Measurements from ENCODE around the gene NOL9.
A peak's percentile ranks its signal among the peaks of the same experiment; 100 is the strongest.
"Not testable (repeated sequence)": the region's sequence is repeated elsewhere in the genome, so short reads cannot be mapped to it uniquely, and the experiment has no call there.

The NOL9 gene

DNA sequence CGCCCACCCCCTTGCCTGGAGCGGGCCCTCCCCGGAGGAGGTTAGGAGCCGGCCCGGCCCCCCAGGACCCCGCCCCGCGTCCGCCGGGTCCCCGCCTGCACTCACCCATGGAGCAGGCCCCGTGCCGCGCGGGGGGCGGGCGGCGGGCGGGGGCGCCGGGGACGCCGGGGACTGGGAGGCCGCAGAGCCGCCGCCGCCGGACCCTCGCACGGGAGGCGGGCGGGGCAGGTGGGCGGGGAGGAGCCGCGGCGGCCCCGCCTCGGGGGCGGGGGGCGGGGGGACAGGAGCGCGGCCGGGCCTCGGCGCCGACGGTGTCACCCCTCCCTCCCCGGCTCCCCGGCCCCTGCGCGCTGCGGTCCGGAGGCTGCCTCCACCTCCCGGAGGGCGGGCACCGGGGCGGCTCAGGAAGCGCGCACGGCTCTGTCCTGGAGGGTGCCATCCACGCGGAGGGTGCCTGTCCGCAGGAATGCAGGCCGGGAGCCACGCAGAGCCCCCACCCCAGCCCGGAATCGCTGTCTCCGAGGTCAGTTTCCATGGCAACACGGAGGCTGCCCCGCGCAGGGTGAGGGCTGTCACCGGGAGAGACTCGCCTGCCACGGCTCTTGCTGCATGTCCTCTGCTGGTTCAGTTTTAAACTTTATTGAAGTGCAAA, 57.0 kb downstream of the NOL9 start:
- peak overlapping the region; percentile 82 for H2AFZ ChIP-seq (ENCODE audit: low read depth, low read length)
- H3K36me3 ChIP-seq (ENCODE audit: insufficient read depth, low read length): no peaks in the 10 kb centered on the region
- no peaks in the 10 kb centered on the region for H3K27me3 ChIP-seq (ENCODE audit: insufficient read depth, low read length)
- H3K4me1 ChIP-seq (ENCODE audit: insufficient read depth, low read length): peaks cover 30% of the 10 kb centered on the region
- H3K4me3 ChIP-seq (ENCODE audit: low read length): peak overlapping the region; percentile 63
- no peaks in the 10 kb centered on the region for H3K9me3 ChIP-seq (ENCODE audit: low read length)

DNA sequence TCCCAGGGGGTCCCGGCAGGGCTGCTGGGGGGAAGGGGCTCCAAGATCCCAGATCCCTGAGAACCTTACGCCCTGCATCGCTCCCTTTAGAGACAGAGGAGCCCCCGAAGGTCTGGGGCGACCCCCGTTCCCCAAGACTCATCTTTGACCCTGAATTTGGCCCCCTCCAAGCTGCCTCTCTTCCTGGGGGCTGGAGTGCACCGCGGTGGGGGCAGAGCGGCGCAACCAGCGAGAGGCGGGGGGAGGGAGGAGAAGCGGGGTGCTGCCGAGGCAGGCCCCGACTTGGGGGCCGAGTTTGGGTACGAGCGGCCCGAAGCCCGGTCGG, 57.5 kb downstream of the NOL9 start:
- H2AFZ ChIP-seq (ENCODE audit: low read depth, low read length): peak overlapping the region; percentile 82
- peaks cover 30% of the 10 kb centered on the region for H3K4me1 ChIP-seq (ENCODE audit: insufficient read depth, low read length)
- no peaks in the 10 kb centered on the region for H3K36me3 ChIP-seq (ENCODE audit: insufficient read depth, low read length)
- H3K27me3 ChIP-seq (ENCODE audit: insufficient read depth, low read length): no peaks in the 10 kb centered on the region
- no peaks in the 10 kb centered on the region for H3K9me3 ChIP-seq (ENCODE audit: low read length)
- peak overlapping the region; percentile 63 for H3K4me3 ChIP-seq (ENCODE audit: low read length)

DNA sequence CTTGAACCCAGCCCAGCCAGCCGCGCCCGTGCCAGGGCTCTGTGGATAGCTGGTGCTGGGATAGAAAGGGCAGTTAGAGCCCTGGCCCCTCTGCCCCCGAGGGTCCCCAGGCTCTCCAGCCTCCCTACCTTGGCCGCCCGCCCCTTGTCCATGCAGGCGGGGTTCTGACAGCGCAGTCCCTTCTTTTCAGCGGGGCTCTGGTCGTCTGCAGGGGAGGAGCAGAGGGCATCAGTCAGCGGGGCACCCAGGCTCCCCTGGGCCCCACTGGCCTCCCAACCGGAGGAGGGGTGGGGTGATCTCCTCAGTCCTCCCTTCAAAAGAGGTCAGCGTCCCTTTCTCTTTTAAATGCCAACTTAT, 58.0 kb downstream of the NOL9 start:
- H2AFZ ChIP-seq (ENCODE audit: low read depth, low read length): peak overlapping the region; percentile 82
- H3K4me1 ChIP-seq (ENCODE audit: insufficient read depth, low read length): peaks cover 35% of the 10 kb centered on the region
- H3K4me3 ChIP-seq (ENCODE audit: low read length): peak overlapping the region; percentile 63
- no peaks in the 10 kb centered on the region for H3K36me3 ChIP-seq (ENCODE audit: insufficient read depth, low read length)
- no peaks in the 10 kb centered on the region for H3K27me3 ChIP-seq (ENCODE audit: insufficient read depth, low read length)
- H3K9me3 ChIP-seq (ENCODE audit: low read length): no peaks in the 10 kb centered on the region

DNA sequence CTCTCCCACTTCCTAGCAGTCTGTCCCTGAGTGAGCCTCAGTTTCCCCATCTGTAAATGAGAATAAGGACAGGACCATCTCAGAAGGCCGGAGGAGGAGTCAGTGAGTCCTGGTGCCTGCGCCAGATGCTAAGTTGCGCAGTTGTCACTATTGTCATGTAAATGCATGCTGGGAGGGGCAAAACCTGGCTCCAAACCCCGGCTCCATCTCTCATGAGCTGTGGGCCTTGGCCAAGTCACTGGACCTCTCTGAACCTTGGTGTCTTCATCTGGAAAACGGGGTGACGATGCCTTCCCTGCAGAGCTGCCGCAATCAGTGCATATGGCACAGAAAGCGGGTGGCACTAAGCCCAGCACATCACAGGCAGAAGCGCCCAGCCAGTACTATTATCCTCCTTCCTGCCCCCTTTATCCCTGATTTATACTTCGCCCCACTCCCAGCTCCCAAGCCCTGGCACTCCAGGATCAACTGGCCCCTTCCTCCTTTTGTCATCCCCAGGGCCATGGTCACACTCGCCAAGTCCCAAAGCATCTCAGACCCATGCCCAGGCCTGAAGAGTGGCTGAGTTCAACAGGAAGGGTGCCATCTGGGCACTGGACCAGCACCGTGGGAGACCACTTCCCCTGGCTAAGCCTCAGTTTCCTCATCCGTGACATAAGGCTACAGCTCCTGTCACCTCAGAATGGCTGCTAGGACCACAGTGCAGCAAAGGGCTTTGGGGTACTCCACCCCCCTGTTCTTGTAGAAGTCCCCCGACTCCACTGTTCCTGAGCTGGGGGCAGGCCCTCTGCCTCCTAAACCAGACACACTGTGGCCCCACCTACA, 58.6 kb downstream of the NOL9 start:
- H3K36me3 ChIP-seq (ENCODE audit: insufficient read depth, low read length): no peaks in the 10 kb centered on the region
- no peaks in the 10 kb centered on the region for H3K9me3 ChIP-seq (ENCODE audit: low read length)
- H3K4me1 ChIP-seq (ENCODE audit: insufficient read depth, low read length): peaks cover 39% of the 10 kb centered on the region
- no peaks in the 10 kb centered on the region for H3K27me3 ChIP-seq (ENCODE audit: insufficient read depth, low read length)
- peak overlapping the region; percentile 63 for H3K4me3 ChIP-seq (ENCODE audit: low read length)
- H2AFZ ChIP-seq (ENCODE audit: low read depth, low read length): no peak overlapping the region

DNA sequence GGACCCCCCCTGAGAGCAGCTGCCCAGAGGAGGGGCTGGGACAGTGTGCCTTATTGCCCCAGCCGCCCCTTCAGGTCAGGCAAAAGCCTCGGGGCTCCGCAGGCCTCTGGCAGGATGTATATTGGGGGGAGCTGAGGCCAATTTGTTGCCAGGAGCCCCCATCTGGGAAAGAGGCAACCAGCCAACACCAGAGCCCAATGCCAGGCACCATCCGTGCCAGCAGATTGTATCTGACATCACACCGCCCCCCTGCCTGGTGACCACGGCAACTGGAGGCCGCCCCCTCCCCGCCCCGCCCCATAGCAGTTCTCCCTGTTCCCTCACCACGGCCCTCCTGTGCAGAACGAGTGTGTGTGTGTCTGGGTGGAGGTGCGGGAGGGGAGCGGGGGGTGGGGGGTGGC, 59.3 kb downstream of the NOL9 start:
- Histone ChIP-seq H3K4me1 (ENCODE audit: insufficient read depth, low read length) (peaks cover 42% of the 10 kb centered on the region), H3K4me3 (ENCODE audit: low read length) (no peak overlapping the region), H3K27me3 (ENCODE audit: insufficient read depth, low read length) (no peaks in the 10 kb centered on the region), H3K36me3 (ENCODE audit: insufficient read depth, low read length) (no peaks in the 10 kb centered on the region), H3K9me3 (ENCODE audit: low read length) (no peaks in the 10 kb centered on the region), H2AFZ (ENCODE audit: low read depth, low read length) (no peak overlapping the region)

DNA sequence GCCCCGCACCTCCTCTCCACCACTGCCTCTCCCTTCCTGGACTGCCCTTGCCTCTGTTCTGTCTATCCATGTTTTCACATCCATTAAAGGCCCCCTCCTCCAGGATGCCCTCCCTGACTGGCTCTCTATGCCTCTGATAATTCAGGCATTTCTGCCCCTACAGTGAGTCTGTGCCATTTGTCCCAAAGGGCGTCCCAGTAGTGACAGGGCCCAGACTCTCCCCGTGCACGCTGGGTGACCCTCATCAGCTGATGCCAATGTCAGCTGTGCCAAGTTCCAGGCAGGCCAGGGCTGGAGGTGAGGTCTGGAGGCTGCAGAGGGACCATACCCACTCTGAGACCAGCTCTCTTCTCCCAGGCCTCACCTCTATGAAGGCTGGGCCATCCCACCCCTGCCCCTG, 59.7 kb downstream of the NOL9 start:
- Histone ChIP-seq H3K4me1 (ENCODE audit: insufficient read depth, low read length) (peaks cover 43% of the 10 kb centered on the region), H3K27me3 (ENCODE audit: insufficient read depth, low read length) (no peaks in the 10 kb centered on the region), H3K4me3 (ENCODE audit: low read length) (no peak overlapping the region), H3K9me3 (ENCODE audit: low read length) (no peaks in the 10 kb centered on the region), H3K36me3 (ENCODE audit: insufficient read depth, low read length) (no peaks in the 10 kb centered on the region), H2AFZ (ENCODE audit: low read depth, low read length) (no peak overlapping the region)

DNA sequence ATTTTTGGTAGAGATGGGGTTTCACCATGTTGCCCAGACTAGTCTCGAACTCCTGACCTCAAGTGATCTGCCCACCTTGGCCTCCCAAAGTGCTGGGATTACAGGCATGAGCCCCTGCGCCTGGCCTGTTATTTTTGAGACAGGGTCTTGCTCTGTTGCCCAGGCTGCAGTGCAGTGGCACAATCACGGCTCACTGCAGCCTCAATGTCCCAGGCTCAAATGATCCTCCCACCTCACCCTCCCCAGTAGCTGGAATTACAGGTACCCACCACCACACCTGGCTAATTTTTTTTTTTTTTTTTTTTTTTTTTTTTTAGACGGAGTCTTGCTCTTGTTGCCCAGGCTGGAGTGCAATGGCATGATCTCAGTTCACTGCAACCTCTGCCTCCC, 60.5 kb downstream of the NOL9 start:
- H3K36me3 ChIP-seq (ENCODE audit: insufficient read depth, low read length); H2AFZ ChIP-seq (ENCODE audit: low read depth, low read length); H3K4me3 ChIP-seq (ENCODE audit: low read length); H3K9me3 ChIP-seq (ENCODE audit: low read length); H3K27me3 ChIP-seq (ENCODE audit: insufficient read depth, low read length): not testable (repeated sequence)
- H3K4me1 ChIP-seq (ENCODE audit: insufficient read depth, low read length): peaks cover 39% of the 10 kb centered on the region

DNA sequence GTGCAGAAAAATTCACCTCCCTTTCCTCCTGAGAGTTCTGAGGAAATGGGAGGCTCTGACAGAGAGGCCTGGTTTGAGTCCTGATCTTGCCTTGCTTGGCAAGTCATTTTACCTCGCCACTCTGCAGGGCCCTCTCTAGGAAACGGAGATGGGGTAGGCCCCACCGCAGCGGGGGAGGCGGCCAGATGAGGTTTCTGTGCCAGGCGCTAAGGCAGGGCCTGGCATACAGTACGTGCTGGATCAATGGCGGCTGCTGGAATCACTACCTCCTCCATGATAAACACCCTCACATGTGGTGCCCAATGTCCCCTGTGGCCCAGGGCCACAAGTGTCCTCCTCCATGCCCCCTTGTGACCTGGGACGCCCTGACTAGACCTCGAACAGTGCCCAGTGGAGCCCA, 62.3 kb downstream of the NOL9 start:
- H3K9me3 ChIP-seq (ENCODE audit: low read length): no peaks in the 10 kb centered on the region
- no peaks in the 10 kb centered on the region for H3K27me3 ChIP-seq (ENCODE audit: insufficient read depth, low read length)
- no peak overlapping the region for H2AFZ ChIP-seq (ENCODE audit: low read depth, low read length)
- H3K4me1 ChIP-seq (ENCODE audit: insufficient read depth, low read length): peaks cover 27% of the 10 kb centered on the region
- H3K36me3 ChIP-seq (ENCODE audit: insufficient read depth, low read length): no peaks in the 10 kb centered on the region
- H3K4me3 ChIP-seq (ENCODE audit: low read length): no peak overlapping the region

DNA sequence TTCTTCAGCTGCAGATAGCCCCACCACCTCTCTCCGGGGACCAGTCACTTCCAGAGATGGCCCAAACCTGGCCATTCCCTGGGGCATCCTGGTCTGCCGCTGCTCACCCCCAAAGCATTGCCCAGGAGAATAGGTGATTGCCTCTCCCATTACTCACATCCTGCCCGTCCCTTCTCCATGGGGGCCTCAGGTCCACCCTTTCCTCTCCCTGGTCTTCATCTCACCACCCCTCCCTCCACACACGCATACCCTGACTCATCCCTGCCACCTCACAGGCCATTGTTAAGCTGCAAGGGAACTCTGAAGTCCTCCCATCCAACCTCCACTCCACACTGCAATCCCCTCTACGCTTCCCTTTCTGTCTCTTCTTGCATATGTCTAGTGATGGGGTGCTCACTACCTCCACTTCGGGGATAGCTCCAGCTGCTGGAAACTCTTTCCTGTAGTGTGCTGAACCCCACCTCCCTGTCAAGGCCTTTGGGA, 62.8 kb downstream of the NOL9 start, which contains the start of gene PLEKHG5:
TSS of gene PLEKHG5 (minus strand) at position 188 of the 483 bp plus-strand sequence. CDS start 14,096 bp downstream, outside the sequence.
- no peaks in the 10 kb centered on the region for H3K27me3 ChIP-seq (ENCODE audit: insufficient read depth, low read length)
- H3K4me1 ChIP-seq (ENCODE audit: insufficient read depth, low read length): peaks cover 22% of the 10 kb centered on the region
- H3K4me3 ChIP-seq (ENCODE audit: low read length): peak within 1 kb of the TSS; percentile 73
- peak within 1 kb of the TSS; percentile 86 for H2AFZ ChIP-seq (ENCODE audit: low read depth, low read length)
- H3K9me3 ChIP-seq (ENCODE audit: low read length): no peaks in the 10 kb centered on the region
- H3K36me3 ChIP-seq (ENCODE audit: insufficient read depth, low read length): no peaks in the 10 kb centered on the region

DNA sequence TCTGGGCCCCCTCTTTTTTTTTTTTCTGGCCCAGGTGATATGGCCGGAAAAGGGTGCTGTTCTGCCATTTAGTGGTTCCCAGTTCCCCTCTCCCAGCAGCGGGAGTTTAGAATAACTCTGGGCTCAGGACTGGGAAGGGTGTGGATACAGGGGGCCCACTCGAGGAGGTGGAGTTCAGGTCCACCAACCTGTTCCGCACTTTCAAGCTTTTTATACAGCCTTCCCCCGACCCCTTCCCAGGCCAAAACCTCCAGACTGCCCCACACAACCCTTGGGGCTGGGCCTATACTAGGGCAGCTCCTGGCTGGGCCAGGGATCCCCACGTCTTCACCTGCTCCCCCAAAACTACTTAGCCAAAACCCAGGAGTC, 63.2 kb downstream of the NOL9 start:
- H3K4me3 ChIP-seq (ENCODE audit: low read length): peak overlapping the region; percentile 73
- no peaks in the 10 kb centered on the region for H3K27me3 ChIP-seq (ENCODE audit: insufficient read depth, low read length)
- peak overlapping the region; percentile 86 for H2AFZ ChIP-seq (ENCODE audit: low read depth, low read length)
- no peaks in the 10 kb centered on the region for H3K36me3 ChIP-seq (ENCODE audit: insufficient read depth, low read length)
- H3K4me1 ChIP-seq (ENCODE audit: insufficient read depth, low read length): peaks cover 20% of the 10 kb centered on the region
- H3K9me3 ChIP-seq (ENCODE audit: low read length): no peaks in the 10 kb centered on the region

DNA sequence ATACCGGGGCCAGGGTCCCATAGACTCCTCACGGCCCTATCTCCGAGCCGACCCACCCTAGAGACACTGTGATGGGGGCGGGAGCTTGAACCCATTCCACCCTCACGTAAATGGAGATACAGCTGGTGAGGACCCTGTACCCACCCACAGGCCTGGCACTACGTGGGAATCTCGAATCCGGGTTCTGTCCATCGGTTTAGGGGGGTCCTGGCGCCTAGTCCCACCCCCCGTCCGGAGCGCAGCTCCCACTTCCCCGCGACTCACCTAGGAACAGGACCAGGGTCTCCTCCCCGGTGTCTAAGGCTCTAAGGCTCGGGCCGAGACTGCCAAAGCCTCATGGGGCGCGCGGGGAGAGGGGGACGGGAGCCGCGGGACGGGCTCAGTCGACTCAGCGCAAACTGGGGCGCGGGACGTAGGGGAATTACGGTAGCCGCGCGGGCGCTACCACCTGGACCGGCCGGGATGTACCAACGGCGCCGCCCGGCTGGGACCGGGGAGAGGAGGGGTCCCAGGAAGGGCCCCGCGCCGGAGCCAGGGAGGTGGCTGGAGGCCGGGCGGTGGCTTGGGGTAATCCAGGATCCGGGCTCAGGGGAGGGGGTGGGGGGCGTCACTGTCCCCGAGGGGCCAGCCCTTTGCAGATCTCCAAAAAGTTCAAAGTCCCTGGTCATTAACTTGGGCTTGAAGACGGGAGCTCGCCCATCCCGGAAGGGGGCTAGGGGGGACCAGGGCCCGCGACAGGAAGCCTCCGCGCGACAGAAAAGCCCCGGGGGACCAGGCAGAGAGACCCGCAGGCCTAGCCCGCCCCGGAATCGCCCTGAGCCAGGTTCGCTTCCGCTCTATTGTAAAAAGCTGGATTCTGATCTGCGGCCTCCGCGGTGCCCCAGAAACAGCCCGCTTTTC, 63.9 kb downstream of the NOL9 start:
- Histone ChIP-seq H3K9me3 (ENCODE audit: low read length) (no peaks in the 10 kb centered on the region), H3K4me1 (ENCODE audit: insufficient read depth, low read length) (peaks cover 20% of the 10 kb centered on the region), H3K4me3 (ENCODE audit: low read length) (peak overlapping the region; percentile 73), H2AFZ (ENCODE audit: low read depth, low read length) (peak overlapping the region; percentile 86), H3K36me3 (ENCODE audit: insufficient read depth, low read length) (no peaks in the 10 kb centered on the region), H3K27me3 (ENCODE audit: insufficient read depth, low read length) (no peaks in the 10 kb centered on the region)

DNA sequence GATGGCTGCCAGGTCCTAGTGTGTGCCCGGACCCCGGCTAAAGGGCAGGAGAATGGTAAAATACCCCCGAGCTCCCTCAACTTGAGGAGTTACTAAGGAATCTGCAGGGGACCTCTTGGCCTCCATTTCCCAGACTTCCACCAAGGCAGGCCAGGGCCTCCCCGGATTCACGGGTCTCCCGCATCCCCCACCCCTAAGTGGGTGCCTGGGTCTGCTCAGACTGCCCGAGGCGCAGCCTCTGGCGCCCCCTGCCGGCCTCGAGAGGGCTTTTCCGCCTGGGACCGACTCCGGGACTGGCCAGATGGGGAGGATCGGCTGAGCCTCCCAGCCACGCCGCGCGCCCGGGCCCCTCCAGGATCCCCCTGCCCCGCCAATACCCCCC, 64.5 kb downstream of the NOL9 start:
- Histone ChIP-seq H3K4me3 (ENCODE audit: low read length) (peak overlapping the region; percentile 73), H3K36me3 (ENCODE audit: insufficient read depth, low read length) (no peaks in the 10 kb centered on the region), H3K27me3 (ENCODE audit: insufficient read depth, low read length) (no peaks in the 10 kb centered on the region), H2AFZ (ENCODE audit: low read depth, low read length) (peak overlapping the region; percentile 86), H3K9me3 (ENCODE audit: low read length) (no peaks in the 10 kb centered on the region), H3K4me1 (ENCODE audit: insufficient read depth, low read length) (peaks cover 20% of the 10 kb centered on the region)

DNA sequence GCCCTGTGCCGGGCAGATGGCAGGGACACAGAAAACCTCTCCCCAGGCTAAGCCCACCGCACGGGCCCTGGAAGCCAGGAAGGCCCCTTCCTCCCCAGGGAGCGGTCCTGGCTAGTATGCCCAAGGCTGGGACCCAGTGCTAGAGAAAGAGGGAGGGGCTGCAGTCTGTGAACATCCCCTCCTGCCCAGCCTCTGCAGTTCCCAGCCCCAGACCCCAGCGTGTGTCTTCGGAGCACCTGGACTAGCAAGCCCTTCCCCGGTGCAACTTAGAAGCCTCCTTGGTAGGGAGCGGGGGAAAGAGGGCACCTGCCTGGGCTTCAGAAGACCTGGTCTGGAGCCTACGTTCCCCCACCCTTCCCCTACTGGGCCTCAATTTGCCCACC, 64.9 kb downstream of the NOL9 start:
- H3K27me3 ChIP-seq (ENCODE audit: insufficient read depth, low read length): no peaks in the 10 kb centered on the region
- H2AFZ ChIP-seq (ENCODE audit: low read depth, low read length): no peak overlapping the region
- no peaks in the 10 kb centered on the region for H3K36me3 ChIP-seq (ENCODE audit: insufficient read depth, low read length)
- H3K4me3 ChIP-seq (ENCODE audit: low read length): no peak overlapping the region
- H3K4me1 ChIP-seq (ENCODE audit: insufficient read depth, low read length): peaks cover 22% of the 10 kb centered on the region
- no peaks in the 10 kb centered on the region for H3K9me3 ChIP-seq (ENCODE audit: low read length)

Data from neuron (in vitro differentiated cells).